T-helper 1 cell treated with Interleukin-12 subunit alpha and Interleukin-12 subunit beta and Interleukin-4 antibody, amounts not matched to agents 30 ng/mL and 1 ng/mL, for 36 hours (primary cell): ENCODE measurements around the gene ZNF490. TPM values are rescaled to one million over a fixed set of nuclear protein-coding genes. Genes with fewer than 3 reads are reported as not detected.
"Not testable (repeated sequence)": the region's sequence is repeated elsewhere in the genome, so short reads cannot be mapped to it uniquely, and the experiment has no call there.

ENCODE experiments used
- intact Hi-C: fragments of 100-400 bp; cut with micrococcal nuclease; formaldehyde crosslinking; loops from one replicate; pipeline ENCODE4 v1.15.1; 2024
- total RNA-seq: library from RNA; stranded (reverse); gene quantifications from 2 replicates; pipeline ENCODE4 v1.2.3, GENCODE V29; 2022

ZNF490 gene
- total RNA-seq, result 13.1 and 14.8 TPM in 2 replicates

GRCh38 chr19:12610540-12611360, at the start of gene ZNF490, which contains the start of gene ZNF791:
Gene ZNF490 (minus strand): TSS chr19:12610813. CDS start chr19:12610680, 133 bp downstream.
Gene ZNF791 (plus strand): TSS chr19:12610920. CDS start chr19:12611080, 160 bp downstream.
- intact Hi-C loops, result loop anchor here (1.0 to 10.0 kb wide), 12 partner anchors 30 to 544 kb away; partner anchors contain the start of genes CALR, DHPS, FBXW9 and IER2

DNA sequence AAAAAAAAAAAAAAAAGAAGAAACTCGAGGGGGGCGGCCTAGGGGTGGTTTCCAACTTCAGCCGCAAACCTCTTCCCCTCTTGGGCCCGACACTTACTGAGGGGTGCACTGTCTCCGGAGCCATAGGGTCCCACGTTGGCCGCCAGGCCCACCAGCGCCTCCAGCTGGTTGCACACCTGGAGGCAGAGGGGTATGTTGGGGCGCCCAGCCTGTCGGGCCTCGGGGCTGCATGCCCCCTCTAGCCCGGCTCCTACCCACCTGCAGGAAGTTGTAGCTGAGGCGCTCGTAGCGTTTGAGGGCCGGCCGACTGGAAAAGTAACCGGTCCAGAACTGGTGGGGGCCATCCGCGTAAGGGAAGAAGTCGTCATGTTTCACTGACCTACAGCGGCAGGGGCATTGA, 47.4 kb upstream of the ZNF490 start:
- intact Hi-C loops, result no loop called here

GRCh38 chr19:12656899-12657571, 46.4 kb upstream of the ZNF490 start:
- intact Hi-C loops, result no loop called here

GRCh38 chr19:12655546-12655945, 44.9 kb upstream of the ZNF490 start:
- intact Hi-C loops, result no loop called here

DNA sequence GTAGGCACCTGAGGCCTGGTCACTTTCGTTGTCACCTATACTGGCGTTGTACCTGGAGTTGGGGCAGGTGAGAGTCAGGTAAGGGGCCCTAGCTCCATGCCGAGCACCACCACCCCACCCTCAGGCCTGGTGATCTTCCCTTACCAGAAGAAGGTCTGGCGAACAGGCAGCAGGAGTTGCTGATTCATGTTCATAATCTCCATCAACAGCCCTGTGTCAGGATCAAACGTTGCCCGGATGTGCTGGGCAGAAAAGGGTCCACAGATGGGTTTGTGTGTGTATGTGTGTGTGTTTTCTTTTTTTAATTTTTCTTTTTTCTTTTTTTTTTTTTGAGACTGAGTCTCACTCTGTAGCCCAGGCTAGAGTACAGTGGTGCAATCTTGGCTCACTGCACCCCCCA, 41.6 kb upstream of the ZNF490 start:
- intact Hi-C loops, result no loop called here

DNA sequence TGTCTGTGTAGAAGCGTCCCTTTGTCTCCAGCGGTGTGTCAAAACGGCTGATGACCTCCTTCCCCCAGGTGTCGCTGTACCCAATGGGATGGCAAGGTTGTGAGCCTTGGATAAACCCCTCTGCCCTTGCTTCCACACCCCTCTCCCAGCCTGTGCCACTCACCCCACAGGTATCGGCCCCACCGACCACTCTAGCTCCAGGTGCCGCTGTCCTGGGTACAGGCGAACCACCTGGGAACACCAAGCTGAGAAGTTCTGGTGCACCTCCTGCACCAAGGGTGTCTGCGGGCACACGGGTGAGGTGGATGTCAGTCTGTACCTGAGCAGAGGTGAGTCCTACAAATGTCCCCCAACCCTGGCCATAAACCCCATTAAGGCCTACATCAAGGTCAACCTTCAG, 39.3 kb upstream of the ZNF490 start:
- intact Hi-C loops, result no loop called here

DNA sequence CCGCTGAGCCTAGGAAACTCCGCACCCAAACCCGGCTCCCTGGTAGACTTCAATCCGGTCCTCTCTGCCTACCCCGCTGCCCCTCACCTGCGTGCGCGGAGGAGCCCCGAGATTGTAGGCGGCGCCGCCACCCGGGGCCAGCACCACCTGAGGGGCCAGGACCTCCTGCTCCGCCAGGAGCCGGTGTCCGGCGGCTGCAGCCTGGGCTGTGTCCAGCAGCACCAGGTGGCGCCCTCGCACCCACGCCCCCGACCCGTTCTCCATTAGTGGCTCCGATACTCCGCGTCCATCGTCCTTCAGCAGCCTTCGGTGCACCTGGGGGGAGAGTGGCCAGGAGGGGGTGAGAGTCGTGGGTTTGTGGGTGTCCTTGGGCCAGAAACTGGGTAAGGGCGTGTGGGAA, 37.5 kb upstream of the ZNF490 start:
- intact Hi-C loops, result no loop called here

DNA sequence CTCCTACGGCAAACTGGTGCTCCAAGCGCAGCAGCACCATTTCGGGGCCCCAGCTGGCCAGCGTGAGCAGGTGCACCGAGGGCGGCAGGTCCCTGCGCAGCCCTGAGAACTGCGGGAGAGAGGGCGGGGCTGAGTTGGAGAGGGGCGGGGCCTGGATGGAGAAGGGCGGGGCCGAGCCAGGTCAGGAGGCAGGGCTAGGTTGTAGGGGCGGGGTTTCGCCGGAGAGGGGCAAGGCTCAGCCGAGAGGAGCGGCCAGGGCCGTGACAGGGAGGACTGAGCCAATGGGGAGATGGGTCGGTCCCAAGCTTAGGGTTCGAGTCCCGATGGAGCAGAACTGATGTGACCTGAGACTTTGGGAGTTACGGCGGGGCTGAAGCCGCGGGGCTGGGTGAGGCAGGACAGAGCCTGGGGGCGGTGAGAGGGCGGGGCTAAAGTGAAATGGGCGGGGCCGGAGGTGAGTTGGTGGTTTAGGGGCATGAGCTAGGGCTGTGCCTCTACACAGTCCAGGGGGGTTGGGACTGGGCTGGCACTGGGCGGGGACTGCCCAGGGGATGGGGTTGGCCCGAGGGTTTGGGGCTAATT, 37.0 kb upstream of the ZNF490 start:
- intact Hi-C loops, result no loop called here

DNA sequence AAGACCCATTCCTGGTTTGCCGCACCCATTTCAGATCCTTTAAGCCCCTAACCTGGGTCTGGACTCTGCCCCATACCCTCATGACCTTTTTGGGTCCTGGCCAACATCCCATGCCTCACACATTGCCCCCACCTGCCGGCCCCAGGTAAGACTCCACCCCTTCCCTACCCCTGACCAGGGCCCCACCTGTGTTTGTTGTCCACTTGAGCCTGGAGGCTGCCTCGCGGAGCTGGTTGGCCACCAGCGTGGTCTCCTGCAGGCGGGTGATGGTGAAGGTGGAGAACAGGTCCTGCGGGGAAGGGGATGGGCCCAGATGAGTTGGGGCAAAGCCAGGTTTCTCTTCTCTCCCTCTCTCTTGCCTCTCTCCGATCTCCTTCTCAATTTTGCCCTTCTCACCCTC, 36.4 kb upstream of the ZNF490 start:
- intact Hi-C loops, result no loop called here

- intact Hi-C loops, result no loop called here
These were observed 35.9 kb upstream of the ZNF490 start for GRCh38 chr19:12646551-12646950.

- intact Hi-C loops, result not testable (repeated sequence)
These were observed 33.1 kb upstream of the ZNF490 start for GRCh38 chr19:12643716-12644115.

DNA sequence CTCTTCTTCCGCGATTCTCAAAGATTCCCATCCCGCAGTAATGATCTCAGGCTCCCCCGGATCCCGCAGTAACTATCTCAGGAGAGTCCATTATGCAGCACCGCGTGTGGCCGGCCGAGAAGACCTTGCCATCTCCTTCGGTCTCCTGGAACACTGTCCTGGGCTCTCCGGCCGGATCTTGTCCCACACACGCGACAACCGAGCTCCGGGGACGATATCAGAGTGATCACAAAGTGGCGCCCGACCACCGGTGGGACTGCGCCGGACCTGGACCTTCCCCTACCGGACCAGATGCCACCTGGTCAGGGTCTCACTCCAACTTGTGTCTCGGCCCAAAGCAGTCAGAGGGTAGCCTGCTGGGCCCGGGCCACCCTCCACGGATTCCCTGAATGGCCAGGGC, 31.9 kb upstream of the ZNF490 start:
- intact Hi-C loops, result no loop called here

DNA sequence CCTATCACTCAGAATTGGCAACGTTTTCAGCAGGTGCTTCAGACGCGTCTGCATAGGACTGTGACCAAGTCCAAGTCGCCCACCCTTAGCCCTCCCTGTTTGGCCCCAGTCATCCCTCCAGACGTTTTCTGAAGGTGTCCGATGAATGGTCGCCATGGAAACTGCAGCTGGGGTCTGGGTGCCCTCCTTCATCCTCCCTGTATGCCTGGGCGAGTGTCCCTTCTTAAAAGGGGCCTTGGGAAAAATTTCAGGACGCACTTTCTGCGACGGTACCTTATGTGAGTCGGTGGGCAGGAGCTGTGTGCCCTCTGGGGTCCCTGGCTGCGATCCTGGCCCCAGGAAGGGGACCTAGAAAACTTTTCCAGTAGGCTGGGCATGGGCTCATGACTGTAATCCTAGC, 30.8 kb upstream of the ZNF490 start:
- intact Hi-C loops, result no loop called here

- intact Hi-C loops, result loop anchor here (1.0 kb wide), 4 partner anchors 30 to 76 kb away; partner anchors contain the start of genes ZNF490 and ZNF791
These were observed 29.4 kb upstream of the ZNF490 start for GRCh38 chr19:12639901-12640613.

DNA sequence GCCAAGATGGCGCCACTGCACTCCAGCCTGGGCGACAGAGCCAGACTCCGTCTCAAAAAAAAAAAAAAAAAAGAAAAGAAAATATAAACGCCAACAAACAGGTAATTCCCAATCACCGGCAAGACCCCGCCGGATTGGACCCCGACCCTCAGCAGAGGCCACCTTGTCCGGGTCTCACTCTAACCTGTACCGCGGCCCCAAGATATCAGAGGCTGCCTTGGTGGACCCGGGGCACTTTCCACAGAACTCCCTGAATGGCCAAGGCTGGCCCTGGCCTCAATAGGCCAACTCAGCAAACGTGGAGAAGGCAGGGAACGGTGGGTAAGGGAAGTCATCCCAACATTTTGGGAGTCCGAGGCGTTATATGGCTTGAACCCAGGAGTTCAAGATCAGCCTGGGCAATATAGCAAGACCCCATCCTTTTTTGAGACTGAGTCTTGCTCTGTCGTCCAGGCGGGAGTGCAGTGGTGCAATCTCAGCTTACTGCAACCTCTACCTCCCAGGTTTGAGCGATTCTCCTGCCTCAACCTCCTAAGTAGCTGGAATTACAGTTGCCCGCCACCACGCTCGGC, 28.1 kb upstream of the ZNF490 start:
- intact Hi-C loops, result no loop called here

GRCh38 chr19:12636631-12637030, 26.0 kb upstream of the ZNF490 start:
- intact Hi-C loops, result no loop called here

DNA sequence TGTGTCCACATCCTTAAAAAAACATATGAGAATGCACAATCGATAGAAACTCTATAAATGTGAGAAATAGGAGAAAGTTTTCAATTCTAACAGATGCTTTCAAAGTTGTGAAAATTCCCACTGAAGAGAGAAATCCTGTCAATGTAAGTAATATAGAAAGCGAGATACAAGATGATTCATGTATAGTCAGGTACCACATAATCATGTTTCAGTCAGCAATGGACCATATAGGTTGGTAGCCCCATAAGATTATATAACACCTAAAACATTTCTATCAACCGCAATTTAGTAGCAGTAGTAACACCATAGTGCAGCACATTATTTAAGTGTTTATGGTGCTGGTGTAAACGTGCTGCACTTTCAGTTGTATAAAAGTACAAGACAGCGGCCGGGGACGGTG, 18.6 kb upstream of the ZNF490 start:
- intact Hi-C loops, result no loop called here

DNA sequence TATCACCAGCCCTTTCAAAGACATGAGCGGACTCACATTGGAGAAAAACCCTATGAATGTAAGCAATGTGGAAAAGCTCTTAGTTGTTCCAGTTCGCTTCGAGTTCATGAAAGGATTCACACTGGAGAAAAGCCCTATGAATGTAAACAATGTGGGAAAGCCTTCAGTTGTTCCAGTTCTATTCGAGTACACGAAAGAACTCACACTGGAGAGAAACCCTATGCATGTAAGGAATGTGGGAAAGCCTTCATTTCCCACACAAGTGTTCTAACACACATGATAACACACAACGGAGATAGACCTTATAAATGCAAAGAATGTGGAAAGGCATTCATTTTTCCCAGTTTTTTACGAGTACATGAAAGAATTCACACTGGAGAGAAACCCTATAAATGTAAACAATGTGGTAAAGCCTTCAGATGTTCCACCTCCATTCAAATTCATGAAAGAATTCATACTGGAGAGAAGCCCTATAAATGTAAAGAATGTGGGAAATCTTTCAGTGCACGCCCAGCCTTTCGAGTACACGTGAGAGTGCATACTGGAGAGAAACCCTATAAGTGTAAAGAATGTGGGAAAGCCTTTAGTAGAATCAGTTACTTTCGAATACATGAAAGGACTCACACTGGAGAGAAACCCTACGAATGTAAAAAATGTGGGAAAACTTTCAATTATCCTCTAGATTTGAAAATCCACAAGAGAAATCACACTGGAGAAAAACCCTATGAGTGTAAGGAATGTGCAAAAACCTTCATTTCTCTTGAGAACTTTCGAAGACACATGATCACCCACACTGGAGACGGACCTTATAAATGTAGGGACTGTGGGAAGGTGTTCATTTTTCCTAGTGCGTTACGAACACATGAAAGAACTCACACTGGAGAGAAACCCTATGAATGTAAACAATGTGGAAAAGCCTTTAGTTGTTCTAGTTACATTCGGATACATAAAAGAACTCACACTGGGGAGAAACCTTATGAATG, 17.7 kb upstream of the ZNF490 start:
- intact Hi-C loops, result no loop called here

GRCh38 chr19:12626958-12627357, 16.3 kb upstream of the ZNF490 start:
- intact Hi-C loops, result no loop called here
